ENCODE results near the gene RUFY4.

Gene RUFY4

GRCh38 chr2:218063486-218063885 lies 5.6 kb upstream of the RUFY4 start:
- peaks cover 58% of the 10 kb centered on the region for H3K27me3 Mint-ChIP-seq (ENCODE audit: low read depth, poor library complexity)
- DNase-seq = no peak
- no peaks in the 10 kb centered on the region for H3K9me3 Mint-ChIP-seq
- H3K27ac Mint-ChIP-seq = no peak overlapping the region
- no peaks in the 10 kb centered on the region for H3K36me3 Mint-ChIP-seq (ENCODE audit: low read depth)
- TF ChIP-seq CTCF (IDR thresholded peaks at IDR 0.05) = no peak
- H3K4me1 Mint-ChIP-seq = peaks cover 8% of the 10 kb centered on the region
- no peak overlapping the region for H3K4me3 Mint-ChIP-seq

GRCh38 chr2:218063896-218064295 lies 5.2 kb upstream of the RUFY4 start:
- H3K27ac Mint-ChIP-seq = no peak overlapping the region
- H3K4me3 Mint-ChIP-seq = no peak overlapping the region
- H3K36me3 Mint-ChIP-seq (ENCODE audit: low read depth) = no peaks in the 10 kb centered on the region
- H3K9me3 Mint-ChIP-seq = no peaks in the 10 kb centered on the region
- no peak for TF ChIP-seq CTCF (IDR thresholded peaks at IDR 0.05)
- peaks cover 58% of the 10 kb centered on the region for H3K27me3 Mint-ChIP-seq (ENCODE audit: low read depth, poor library complexity)
- H3K4me1 Mint-ChIP-seq = peaks cover 12% of the 10 kb centered on the region
- no peak for DNase-seq

GRCh38 chr2:218065239-218066006 lies 3.6 kb upstream of the RUFY4 start:
- TF ChIP-seq CTCF (IDR thresholded peaks at IDR 0.05) = no peak
- DNase-seq = no peak
- Mint-ChIP-seq H3K36me3 (ENCODE audit: low read depth) (no peaks in the 10 kb centered on the region), H3K4me1 (peaks cover 17% of the 10 kb centered on the region), H3K27me3 (ENCODE audit: low read depth, poor library complexity) (peaks cover 56% of the 10 kb centered on the region), H3K9me3 (no peaks in the 10 kb centered on the region), H3K27ac (no peak overlapping the region), H3K4me3 (no peak overlapping the region)

GRCh38 chr2:218066926-218067515 lies 2.0 kb upstream of the RUFY4 start:
- no peak for DNase-seq
- no peaks in the 10 kb centered on the region for H3K36me3 Mint-ChIP-seq (ENCODE audit: low read depth)
- H3K4me3 Mint-ChIP-seq = no peak overlapping the region
- H3K27me3 Mint-ChIP-seq (ENCODE audit: low read depth, poor library complexity) = peaks cover 51% of the 10 kb centered on the region
- H3K4me1 Mint-ChIP-seq = peaks cover 17% of the 10 kb centered on the region
- TF ChIP-seq CTCF (IDR thresholded peaks at IDR 0.05) = no peak
- H3K27ac Mint-ChIP-seq = no peak overlapping the region
- H3K9me3 Mint-ChIP-seq = no peaks in the 10 kb centered on the region

GRCh38 chr2:218067523-218067922 lies 1.5 kb upstream of the RUFY4 start:
- H3K4me1 Mint-ChIP-seq = peaks cover 17% of the 10 kb centered on the region
- DNase-seq = no peak
- no peak for TF ChIP-seq CTCF (IDR thresholded peaks at IDR 0.05)
- no peaks in the 10 kb centered on the region for H3K9me3 Mint-ChIP-seq
- H3K27me3 Mint-ChIP-seq (ENCODE audit: low read depth, poor library complexity) = peaks cover 55% of the 10 kb centered on the region
- no peaks in the 10 kb centered on the region for H3K36me3 Mint-ChIP-seq (ENCODE audit: low read depth)
- no peak overlapping the region for H3K27ac Mint-ChIP-seq
- H3K4me3 Mint-ChIP-seq = no peak overlapping the region

Data from nephron progenitor cell (in vitro differentiated cells).